Kidney (tissue), 14 donors: Measurements from ENCODE around the gene METRN. TPM values are rescaled to one million over a fixed set of nuclear protein-coding genes. Genes with fewer than 3 reads are reported as not detected.
A peak's percentile ranks its signal among the peaks of the same experiment; 100 is the strongest.

Experiments
- DNase-seq, 5 donors: peaks; one replicate each; pipeline ENCODE4 v3.0.0-alpha.2; 2013 to 2020
- FAIRE-seq: peaks from 2 replicates; lab custom pipeline; 2012; peaks lifted over from hg19 to GRCh38; lab: Jason Lieb, UNC
- H3K27ac ChIP-seq, 2 donors: one replicate each; pipeline ENCODE4 v1.7.0; 2013; ENCODE audit warnings: low read depth in 2 of 2, low read length in 2 of 2, inconsistent platforms in 1 of 2
- H3K27me3 ChIP-seq: one replicate; pipeline ENCODE4 v1.7.1; 2013; ENCODE audit warnings: low read length, inconsistent platforms; ENCODE audit not compliant: control insufficient read depth, insufficient read depth
- H3K36me3 ChIP-seq, 3 donors: one replicate each; pipeline versions ENCODE4 v1.7.0 to v1.7.1; 2013; ENCODE audit warnings: low read length in 3 of 3, control low read depth in 1 of 3, inconsistent platforms in 1 of 3; ENCODE audit not compliant: insufficient read depth in 3 of 3, control insufficient read depth in 2 of 3
- H3K4me1 ChIP-seq, 3 donors: one replicate each; pipeline versions ENCODE4 v1.7.0 to v1.7.1; 2013; ENCODE audit warnings: low read length in 3 of 3, inconsistent platforms in 1 of 3, low read depth in 1 of 3; ENCODE audit not compliant: control insufficient read depth in 2 of 3, insufficient read depth in 2 of 3
- H3K4me3 ChIP-seq, 3 donors: one replicate each; pipeline versions ENCODE4 v1.7.0 to v1.8.1; 2013; ENCODE audit warnings: low read length in 3 of 3, control low read depth in 1 of 3, inconsistent platforms in 1 of 3
- H3K9ac ChIP-seq, 3 donors: one replicate each; pipeline versions ENCODE4 v1.7.0 to v1.7.1; 2013; ENCODE audit warnings: low read length in 3 of 3, control low read depth in 1 of 3, inconsistent platforms in 1 of 3
- H3K9me3 ChIP-seq, 3 donors: one replicate each; pipeline versions ENCODE4 v1.7.0 to v1.7.1; 2013; ENCODE audit warnings: low read length in 3 of 3, control low read depth in 1 of 3, inconsistent platforms in 1 of 3; ENCODE audit not compliant: control insufficient read depth in 2 of 3, insufficient read depth in 1 of 3
- CTCF ChIP-seq: IDR thresholded peaks from 3 replicates; pipeline ENCODE4 v1.5.1; 2012; ENCODE audit warnings: mild to moderate bottlenecking, moderate library complexity, borderline replicate concordance; ENCODE audit not compliant: insufficient read depth; ENCODE audit errors: extremely low read depth
- intact Hi-C: fragments of 100-400 bp; cut with DNase I; formaldehyde crosslinking; loops from one replicate; pipeline ENCODE4 v1.11.1; 2022
- polyA plus RNA-seq: library from polyadenylated mRNA; stranded (reverse); fragments of 350-450 nt; fragmentation: Illumina TruSeq; extraction: RNeasy Lipid Tissue Mini Kit (QIAGEN cat#74804); gene quantifications from one replicate; pipeline ENCODE4 v1.2.3, GENCODE V29; 2014; ENCODE audit warnings: low read depth, low replicate concordance; ENCODE audit not compliant: insufficient read depth
- total RNA-seq: library from RNA; stranded (reverse); fragmentation: NEBNext Ultra II Directional; extraction: Animal tissue kit (Norgen Biotek cat#: 25700); gene quantifications from one replicate; pipeline ENCODE4 v1.2.1, GENCODE V29; 2021
- donor health status: control.
- donor health status: control.
- donor health status: control.
- donor health status: control.
- donor health status: control.
- donor health status: DM: yes; HTN: yes; CAD: no.
- donor health status: Normal renal cell carcinoma (clear cell type).

The METRN gene
- total and polyA plus RNA-seq, 2 donors from 2014 or later, result 34.9 to 114 TPM

GRCh38 chr16:735982-736453 lies 21.1 kb downstream of the METRN start:
- H3K27me3 ChIP-seq, result no peaks in the 10 kb centered on the region
- FAIRE-seq (no peak), DNase-seq (no peak)
- H3K9ac ChIP-seq, result no peak overlapping the region
- peaks cover 0 to 3% (median 0%) of the 10 kb centered on the region in 3 donors for H3K36me3 ChIP-seq
- peaks cover 0 to 9% (median 0%) of the 10 kb centered on the region in 3 donors for H3K4me1 ChIP-seq
- no peak overlapping the region for H3K27ac ChIP-seq
- TF ChIP-seq CTCF, result no peak
- intact Hi-C loops, result no loop called here
- no peaks in the 10 kb centered on the region for H3K9me3 ChIP-seq
- H3K4me3 ChIP-seq, result no peak overlapping the region

- peaks cover 0 to 3% (median 0%) of the 10 kb centered on the region in 3 donors for H3K36me3 ChIP-seq
Observed at GRCh38 chr16:736936-737481, 22.1 kb downstream of the METRN start.

GRCh38 chr16:739560-740458 lies 24.9 kb downstream of the METRN start:
- no peak for FAIRE-seq
- DNase-seq, result peak in 1 of 5 donors; percentile 67
- no peak for TF ChIP-seq CTCF
- peaks cover 0 to 11% (median 0%) of the 10 kb centered on the region in 3 donors for H3K4me1 ChIP-seq
- H3K4me3 ChIP-seq, result peak overlapping the region; percentile 12 to 72 (median 65)
- H3K9me3 ChIP-seq, result no peaks in the 10 kb centered on the region
- no peak overlapping the region for H3K27ac ChIP-seq
- intact Hi-C loops, result no loop called here
- H3K36me3 ChIP-seq, result peaks cover 0 to 3% (median 0%) of the 10 kb centered on the region in 3 donors
- no peaks in the 10 kb centered on the region for H3K27me3 ChIP-seq
- H3K9ac ChIP-seq, result peak overlapping the region in 2 of 3 donors; percentile 8 to 77

More at GRCh38 chr16:736936-737481, 22.1 kb downstream of the METRN start:
- Histone ChIP-seq H3K4me3 (no peak overlapping the region), H3K4me1 (peaks cover 0 to 11% (median 0%) of the 10 kb centered on the region in 3 donors), H3K27me3 (no peaks in the 10 kb centered on the region), H3K27ac (no peak overlapping the region), H3K9me3 (no peaks in the 10 kb centered on the region), H3K9ac (no peak overlapping the region)
- FAIRE-seq (no peak), DNase-seq (no peak)
- TF ChIP-seq CTCF, result no peak
- intact Hi-C loops, result no loop called here
